OCI-LY1 (cell line): Measurements from ENCODE around the gene CHD9NB.

Source experiments
- EZH2 ChIP-seq: fragments of 200-600 bp; sonication (generic), shearing (Covaris generic); IDR thresholded peaks from 2 replicates; pipeline ENCODE4 v1.8.0; 2017; ENCODE audit warnings: borderline replicate concordance, mixed run types, mild to moderate bottlenecking, antibody characterized with exemption, low read length, moderate library complexity, mixed read lengths
- TF ChIP-seq, protein P1 (sequence below): fragments of 200-600 bp; sonication (generic), shearing (Covaris generic); IDR thresholded peaks from 2 replicates; pipeline ENCODE4 v1.5.1; 2017; ENCODE audit warnings: mild to moderate bottlenecking, antibody characterized with exemption, low read length, moderate library complexity, mixed read lengths

- TF ChIP-seq, protein P1, sequence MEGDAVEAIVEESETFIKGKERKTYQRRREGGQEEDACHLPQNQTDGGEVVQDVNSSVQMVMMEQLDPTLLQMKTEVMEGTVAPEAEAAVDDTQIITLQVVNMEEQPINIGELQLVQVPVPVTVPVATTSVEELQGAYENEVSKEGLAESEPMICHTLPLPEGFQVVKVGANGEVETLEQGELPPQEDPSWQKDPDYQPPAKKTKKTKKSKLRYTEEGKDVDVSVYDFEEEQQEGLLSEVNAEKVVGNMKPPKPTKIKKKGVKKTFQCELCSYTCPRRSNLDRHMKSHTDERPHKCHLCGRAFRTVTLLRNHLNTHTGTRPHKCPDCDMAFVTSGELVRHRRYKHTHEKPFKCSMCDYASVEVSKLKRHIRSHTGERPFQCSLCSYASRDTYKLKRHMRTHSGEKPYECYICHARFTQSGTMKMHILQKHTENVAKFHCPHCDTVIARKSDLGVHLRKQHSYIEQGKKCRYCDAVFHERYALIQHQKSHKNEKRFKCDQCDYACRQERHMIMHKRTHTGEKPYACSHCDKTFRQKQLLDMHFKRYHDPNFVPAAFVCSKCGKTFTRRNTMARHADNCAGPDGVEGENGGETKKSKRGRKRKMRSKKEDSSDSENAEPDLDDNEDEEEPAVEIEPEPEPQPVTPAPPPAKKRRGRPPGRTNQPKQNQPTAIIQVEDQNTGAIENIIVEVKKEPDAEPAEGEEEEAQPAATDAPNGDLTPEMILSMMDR = no peak
- no peak for TF ChIP-seq EZH2
These were observed 32.7 kb upstream of the CHD9NB start for GRCh38 chr16:53085369-53085843.
